GM21786 (cell line): ENCODE measurements around the gene TRPV4.

Source experiments
- ATAC-seq: cut with Tn5 transposase; IDR thresholded peaks from one replicate; pipeline ENCODE4 v1.9.1; 2021; ENCODE audit not compliant: unreplicated experiment

The TRPV4 gene

GRCh38 chr12:109764776-109765445, 68.3 kb downstream of the TRPV4 start:
- ATAC-seq = no peak

DNA sequence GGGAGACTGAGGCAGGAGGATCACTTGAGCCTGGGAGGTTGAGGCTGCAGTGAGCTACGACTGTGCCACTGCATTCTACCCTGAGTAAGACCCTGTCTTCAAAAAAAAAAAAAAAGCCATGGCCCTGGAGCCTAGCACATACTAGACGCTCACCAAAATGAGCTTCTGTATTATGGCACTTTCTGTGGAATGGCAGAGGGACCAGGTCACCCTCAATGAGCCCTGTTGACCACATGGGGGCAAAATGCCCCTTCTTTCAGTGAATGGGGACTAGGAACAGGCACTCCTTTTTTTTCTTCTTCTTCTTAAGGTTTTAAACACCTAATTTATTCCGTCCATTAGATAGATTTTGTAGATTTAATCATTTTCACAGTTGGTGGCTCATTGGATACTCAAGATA, 69.1 kb downstream of the TRPV4 start:
- no peak for ATAC-seq

GRCh38 chr12:109763201-109763841, 69.9 kb downstream of the TRPV4 start:
- ATAC-seq = no peak

- ATAC-seq = no peak
Observed at GRCh38 chr12:109762673-109763191, 70.5 kb downstream of the TRPV4 start.

GRCh38 chr12:109762071-109762672, 71.0 kb downstream of the TRPV4 start:
- ATAC-seq = no peak

DNA sequence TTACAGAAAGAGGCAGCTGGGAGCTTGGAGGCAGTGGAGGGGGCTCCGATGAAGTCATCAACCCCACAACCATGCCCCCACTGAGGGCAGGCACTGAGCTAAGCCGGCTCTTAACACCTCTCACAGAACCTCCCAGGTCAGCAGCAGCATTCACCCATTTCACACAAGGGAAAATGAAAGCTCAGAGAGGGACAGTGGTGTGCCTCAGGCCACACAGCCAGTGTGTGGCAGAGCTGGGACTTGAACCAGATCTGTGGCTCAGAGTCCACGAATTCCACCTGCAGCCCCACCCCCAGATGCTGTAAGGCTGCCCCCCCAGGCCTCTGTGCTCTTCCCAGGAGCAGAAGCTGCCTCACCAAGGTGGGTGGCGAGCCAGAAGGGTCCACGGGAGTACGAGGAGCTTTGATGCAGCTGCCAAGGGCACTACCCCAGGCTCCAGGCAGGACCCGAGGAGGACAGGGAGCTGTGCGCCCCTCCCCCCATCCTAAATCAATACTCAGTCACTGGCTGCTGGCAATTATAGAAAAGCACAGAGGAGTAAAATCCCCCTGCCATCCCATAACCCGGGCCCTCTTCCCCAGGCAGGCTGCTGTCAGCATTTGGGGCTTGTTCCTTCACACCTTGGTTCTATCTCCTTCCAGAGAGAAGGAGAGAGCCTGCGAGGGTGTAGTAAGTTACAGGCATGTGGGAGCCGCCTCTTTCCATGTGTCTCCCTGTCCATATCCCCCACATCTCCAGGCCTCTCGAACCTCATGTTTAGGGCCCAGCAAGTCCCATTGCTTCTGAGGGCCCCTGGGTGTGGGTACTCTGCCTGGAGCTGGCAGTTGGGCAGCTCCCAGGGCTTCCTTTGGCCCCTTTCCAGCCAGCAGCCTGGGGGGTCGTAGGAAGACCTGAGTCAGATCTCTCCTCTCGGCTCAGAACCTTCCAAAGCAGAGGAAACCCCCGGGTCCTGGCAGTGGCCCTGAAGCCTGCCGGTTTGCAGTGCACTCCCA, 72.0 kb downstream of the TRPV4 start:
- ATAC-seq = no peak

- no peak for ATAC-seq
Observed at GRCh38 chr12:109760031-109760929, 72.9 kb downstream of the TRPV4 start.

DNA sequence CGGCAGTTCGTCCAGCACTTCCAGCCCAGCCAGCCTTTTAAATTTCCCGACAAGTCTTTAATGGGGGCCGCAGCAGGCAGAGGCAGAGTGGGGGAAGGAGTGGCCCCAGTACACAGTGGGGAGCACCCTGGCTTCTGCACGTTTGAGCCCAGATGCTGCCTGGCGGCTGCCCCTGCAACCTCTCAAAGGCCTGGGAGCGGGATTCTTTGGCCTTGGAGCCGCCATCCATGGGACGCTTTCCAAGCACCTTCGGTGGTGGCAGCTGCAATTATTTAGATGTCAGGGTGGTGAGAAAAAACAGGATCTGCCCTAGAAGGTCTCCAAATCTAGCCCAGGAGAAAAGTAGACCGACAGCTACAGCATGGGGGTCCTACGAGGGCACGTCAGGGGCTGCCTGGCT, 73.6 kb downstream of the TRPV4 start:
- no peak for ATAC-seq

DNA sequence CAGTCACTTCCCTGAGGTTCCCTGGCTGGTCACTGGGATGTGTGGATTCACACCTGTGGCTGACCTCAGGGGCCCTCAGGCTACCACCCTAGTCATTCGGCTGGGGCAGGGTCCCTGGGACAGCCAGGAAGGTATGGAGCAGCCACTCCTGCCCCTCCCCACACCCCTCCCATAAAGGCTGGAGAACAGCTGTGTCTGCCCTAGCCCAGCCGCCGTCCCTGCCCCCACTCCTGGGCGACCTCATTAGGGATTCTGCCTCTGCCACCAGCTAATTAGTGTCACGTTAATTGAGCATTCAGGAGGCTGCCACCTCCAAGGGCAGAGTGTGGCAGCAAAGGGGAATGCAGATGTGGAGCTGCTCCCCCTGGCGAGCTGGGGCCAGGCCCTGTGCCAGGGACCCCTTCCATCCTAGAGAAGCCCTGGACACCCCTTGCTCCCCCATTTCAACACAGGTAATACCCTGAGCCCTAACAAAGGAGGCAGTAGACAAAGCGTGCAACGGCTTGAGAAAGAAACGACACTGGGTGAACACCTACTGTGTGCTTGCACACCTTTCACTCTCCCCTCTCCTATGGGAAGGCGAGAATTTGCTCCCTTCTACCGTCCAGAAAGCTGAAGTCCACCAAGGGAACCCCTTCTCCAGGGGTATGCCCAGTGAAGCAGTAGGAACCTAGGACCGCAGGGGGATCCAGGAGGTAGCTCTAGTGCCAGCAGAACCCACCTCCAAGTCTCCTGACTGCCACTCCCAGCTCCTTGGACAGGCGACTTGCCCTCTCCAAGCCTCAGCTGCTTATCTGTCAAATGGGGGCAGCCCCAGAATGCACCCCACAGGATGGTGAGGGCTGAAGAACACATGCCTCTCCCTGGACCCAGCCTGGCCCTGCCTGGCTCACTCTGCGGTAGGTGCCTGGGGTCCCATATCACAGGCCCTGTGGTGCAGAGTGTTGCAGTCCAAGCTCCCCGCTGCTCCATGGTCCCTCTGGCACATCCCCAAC, 74.5 kb downstream of the TRPV4 start:
- ATAC-seq = no peak

GRCh38 chr12:109757671-109758265, 75.4 kb downstream of the TRPV4 start:
- no peak for ATAC-seq

GRCh38 chr12:109756457-109756856, 76.7 kb downstream of the TRPV4 start:
- ATAC-seq = no peak

- no peak for ATAC-seq
Observed at GRCh38 chr12:109753959-109754358, 79.2 kb downstream of the TRPV4 start.

GRCh38 chr12:109753054-109753401, 80.2 kb downstream of the TRPV4 start:
- ATAC-seq = no peak

GRCh38 chr12:109752117-109753053, 80.8 kb downstream of the TRPV4 start:
- no peak for ATAC-seq

GRCh38 chr12:109744986-109745942, 87.9 kb downstream of the TRPV4 start:
- ATAC-seq = no peak

DNA sequence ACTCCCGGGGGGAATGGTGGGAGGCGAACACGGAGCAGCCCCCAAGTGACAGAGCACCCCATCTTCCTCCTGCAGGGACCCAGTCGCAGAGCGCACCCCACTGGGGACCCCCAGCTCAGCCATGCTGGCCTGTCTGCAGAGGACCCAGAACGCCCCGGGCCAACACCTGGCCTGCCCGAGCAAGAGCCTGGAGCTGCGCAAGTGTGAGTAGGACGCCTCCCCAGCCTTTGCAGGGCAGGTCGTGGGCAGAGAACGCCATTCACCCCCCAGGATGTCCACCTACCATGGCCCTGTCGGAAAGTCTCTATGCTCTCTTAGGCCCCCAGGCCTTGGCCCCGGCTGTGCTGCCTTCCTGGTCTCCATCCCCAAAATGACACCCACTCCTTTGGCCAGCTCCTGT, 89.2 kb downstream of the TRPV4 start:
- no peak for ATAC-seq
